K562 (cell line): ENCODE measurements around the gene FBRS. TPM values are rescaled to one million over a fixed set of nuclear protein-coding genes. Genes with fewer than 3 reads are reported as not detected.

ENCODE experiments used
- CBFB ChIP-seq: sonication (generic); formaldehyde crosslinking; IDR thresholded peaks from 2 replicates; pipeline ENCODE4 v1.4.0; 2020; ENCODE audit warnings: mild to moderate bottlenecking, missing genetic modification reagents
- E2F4 ChIP-seq: sonication (generic); formaldehyde crosslinking; IDR thresholded peaks from 2 replicates; pipeline ENCODE4 v1.8.0; 2022; ENCODE audit warnings: mild to moderate bottlenecking, low read depth, missing genetic modification reagents
- ESRRA ChIP-seq: fragments of 450-650 bp; IDR thresholded peaks from 2 replicates; pipeline ENCODE4 v1.6.1; 2014; ENCODE audit warnings: low read depth, mild to moderate bottlenecking, moderate library complexity, borderline replicate concordance
- FOXA1 ChIP-seq: fragments of 450-650 bp; IDR thresholded peaks from 2 replicates; pipeline ENCODE4 v1.6.1; 2016; ENCODE audit warnings: mild to moderate bottlenecking, borderline replicate concordance
- IFI16 ChIP-seq: fragments of 250-450 bp; sonication (Bioruptor Pico); IDR thresholded peaks from 2 replicates; pipeline ENCODE4 v2.1.2; 2022; ENCODE audit warnings: mild to moderate bottlenecking, inconsistent platforms
- KAT7 ChIP-seq: sonication (generic); formaldehyde crosslinking; IDR thresholded peaks from 2 replicates; pipeline ENCODE4 v1.8.0; 2022; ENCODE audit warnings: missing genetic modification reagents, mild to moderate bottlenecking, borderline replicate concordance
- LCOR ChIP-seq: sonication (generic); formaldehyde crosslinking; IDR thresholded peaks from 2 replicates; pipeline ENCODE4 v1.8.0; 2022; ENCODE audit warnings: mild to moderate bottlenecking, missing genetic modification reagents
- SFPQ ChIP-seq: fragments of 200-400 bp; formaldehyde crosslinking; IDR thresholded peaks from 2 replicates; pipeline ENCODE4 v1.6.1; 2017; ENCODE audit warnings: mild to moderate bottlenecking, low read depth, low read length, moderate library complexity
- SP2 ChIP-seq: IDR thresholded peaks from 2 replicates; pipeline ENCODE4 v1.6.1; 2011; ENCODE audit warnings: mild to moderate bottlenecking, low read depth, low read length, moderate library complexity; ENCODE audit not compliant: poor library complexity, severe bottlenecking; ENCODE audit errors: extremely low read depth
- STAT6 ChIP-seq: sonication (generic); formaldehyde crosslinking; IDR thresholded peaks from 2 replicates; pipeline ENCODE4 v1.8.1; 2023; ENCODE audit warnings: mild to moderate bottlenecking, missing genetic modification reagents
- TAL1 ChIP-seq: fragments of 450-650 bp; IDR thresholded peaks from 2 replicates; pipeline ENCODE4 v1.6.1; 2016; ENCODE audit warnings: mild to moderate bottlenecking
- TFAP4 ChIP-seq: sonication (generic); formaldehyde crosslinking; IDR thresholded peaks from 2 replicates; pipeline ENCODE4 v1.8.0; 2022; ENCODE audit warnings: missing genetic modification reagents, mild to moderate bottlenecking, moderate library complexity, borderline replicate concordance
- ZBTB12 ChIP-seq: fragments of 250-450 bp; sonication (Bioruptor Pico); IDR thresholded peaks from 2 replicates; pipeline ENCODE4 v1.4.0; 2020
- ZBTB43 ChIP-seq: sonication (generic); formaldehyde crosslinking; IDR thresholded peaks from 2 replicates; pipeline ENCODE4 v1.8.0; 2023; ENCODE audit warnings: mild to moderate bottlenecking, missing genetic modification reagents
- ZNF431 ChIP-seq: sonication (generic); formaldehyde crosslinking; IDR thresholded peaks from 2 replicates; pipeline ENCODE4 v1.8.0; 2022; ENCODE audit warnings: mild to moderate bottlenecking, missing genetic modification reagents
- polyA plus RNA-seq, 8 experiments: library from polyadenylated mRNA; depleted of rRNA in 4 of 8; stranded (reverse) in 5 of 8; unstranded in 3 of 8; fragments of >200 nt; fragmentation: Nextera tagmentation in 2 of 8; fragmentation: Illumina TruSeq in 1 of 8; extraction: Ambion mirVana in 2 of 8; extraction: Trizol in 1 of 8; gene quantifications; 2 replicates each; pipeline versions ENCODE4 v1.2.1 to v1.2.3, GENCODE V29; 2011 to 2014; ENCODE audit warnings: inconsistent platforms in 1 of 8, missing spikeins in 1 of 8
- total RNA-seq, 7 experiments: library from RNA; depleted of rRNA in 6 of 7; stranded (reverse); fragments of >200 nt in 6 of 7; fragmentation: Illumina TruSeq in 2 of 7; extraction: Trizol in 2 of 7; gene quantifications; 2 replicates each; pipeline versions ENCODE4 v1.2.1 to v1.2.3, GENCODE V29; 2011 to 2021; ENCODE audit warnings: low replicate concordance in 1 of 7

The FBRS gene
- total and polyA plus RNA-seq, 9 of the 15 experiments (the other 6 are each of a cell fraction or from before 2014, with no cell fraction given) = 0.32 to 59.5 (median 13.1) TPM

GRCh38 chr16:30697264-30698138 lies 39.3 kb downstream of the FBRS start (continued):
- peak; percentile 80; the same call in 1 of the 2 replicates for TF ChIP-seq STAT6
- TF ChIP-seq IFI16 (CRISPR knock-in tag) = no peak
- TF ChIP-seq TAL1 = no peak
- 0 out of 2 replicates have a peak, but pooled peaks have one; percentile 12 for TF ChIP-seq ESRRA
- TF ChIP-seq SP2 = no peak
- TF ChIP-seq TFAP4 (CRISPR knock-in tag) = peak; percentile 86
- peak; percentile 67; the same call in 1 of the 2 replicates for TF ChIP-seq ZBTB12
- no peak for TF ChIP-seq SFPQ
- TF ChIP-seq KAT7 (CRISPR knock-in tag) = 0 out of 2 replicates have a peak, but pooled peaks have one; percentile 4
- 0 out of 2 replicates have a peak, but pooled peaks have one; percentile 63 for TF ChIP-seq ZBTB43 (CRISPR knock-in tag)
- 0 out of 2 replicates have a peak, but pooled peaks have one; percentile 10 for TF ChIP-seq ZNF431 (CRISPR knock-in tag)
- TF ChIP-seq LCOR (CRISPR knock-in tag) = 0 out of 2 replicates have a peak, but pooled peaks have one; percentile 68
- TF ChIP-seq E2F4 (CRISPR knock-in tag) = peak; percentile 21; the same call in 1 of the 2 replicates
- 0 out of 2 replicates have a peak, but pooled peaks have one; percentile 26 for TF ChIP-seq CBFB (CRISPR knock-in tag)
- no peak for TF ChIP-seq FOXA1
